HG03439 (cell line): ENCODE results near the gene DBNDD2.

ENCODE experiments used
- ATAC-seq: cut with Tn5 transposase; IDR thresholded peaks from one replicate; pipeline ENCODE4 v1.9.1; 2021; ENCODE audit warnings: mild to moderate bottlenecking, moderate library complexity; ENCODE audit not compliant: unreplicated experiment

DBNDD2 gene

GRCh38 chr20:45448270-45448669, 40.2 kb downstream of the DBNDD2 start:
- ATAC-seq, result no peak

GRCh38 chr20:45449528-45449927, 41.4 kb downstream of the DBNDD2 start:
- no peak for ATAC-seq

GRCh38 chr20:45450097-45450818, 42.2 kb downstream of the DBNDD2 start:
- no peak for ATAC-seq

GRCh38 chr20:45452238-45452637, 44.1 kb downstream of the DBNDD2 start:
- no peak for ATAC-seq

GRCh38 chr20:45452772-45453691, 44.9 kb downstream of the DBNDD2 start:
- ATAC-seq, result no peak

- no peak for ATAC-seq
Observed at GRCh38 chr20:45456632-45457031, 48.5 kb downstream of the DBNDD2 start.

GRCh38 chr20:45459606-45460005, 51.5 kb downstream of the DBNDD2 start:
- ATAC-seq, result no peak
